SK-N-MC (cell line): ENCODE data around the gene HPDL.

Source experiments
- EZH2 ChIP-seq: fragments of 200-600 bp; sonication (generic); IDR thresholded peaks from one replicate; pipeline ENCODE4 v1.6.1; 2017; ENCODE audit warnings: antibody characterized with exemption
- POLR2AphosphoS5 ChIP-seq: IDR thresholded peaks from 2 replicates; pipeline ENCODE4 v1.6.1; 2012; ENCODE audit warnings: mild to moderate bottlenecking, low read depth, low read length, borderline replicate concordance

DNA sequence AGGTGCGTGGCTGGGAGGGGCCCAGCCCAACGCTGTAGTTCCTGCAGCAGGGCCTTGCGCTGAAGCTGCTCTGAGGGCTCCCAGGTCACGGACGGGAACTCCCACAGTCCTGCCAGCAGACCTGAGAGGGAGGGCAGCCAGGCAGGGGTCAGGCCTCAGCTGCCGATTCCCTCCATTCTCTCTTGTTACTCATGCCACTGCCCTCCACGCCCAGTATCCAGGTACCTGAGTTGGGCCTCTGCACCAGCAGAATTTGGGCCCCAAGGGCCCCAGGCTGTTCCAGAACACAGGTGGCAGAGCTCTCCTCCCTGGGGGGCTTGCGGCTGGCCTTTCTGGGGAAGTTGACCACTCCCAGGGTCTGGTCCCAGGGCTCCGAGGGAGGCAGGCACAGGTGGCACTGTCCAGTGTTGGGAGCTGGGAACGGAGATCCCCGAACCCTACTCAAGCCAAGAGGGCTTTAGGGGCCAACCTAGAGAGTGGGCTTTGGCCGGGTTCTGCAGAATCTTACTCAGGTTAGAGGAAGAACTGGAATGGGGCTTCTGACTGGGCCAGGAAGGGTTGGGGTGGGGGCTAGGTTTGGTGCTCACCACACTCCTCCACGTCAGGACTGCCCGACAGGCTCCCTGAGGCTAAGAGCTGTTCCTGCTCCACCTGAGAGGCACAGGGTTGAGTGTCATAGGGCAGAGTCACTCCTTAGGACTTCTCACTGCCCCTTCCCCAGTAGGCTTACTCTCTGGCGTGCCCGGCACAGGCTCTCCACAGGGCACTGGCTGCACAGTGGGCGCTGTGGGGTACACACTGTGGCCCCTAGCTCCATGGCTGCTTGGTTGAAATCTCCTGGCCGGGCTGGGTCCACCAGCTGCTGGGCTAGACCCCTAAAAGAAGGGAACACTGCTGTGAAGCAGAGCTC lies 5.0 kb downstream of the HPDL start:
- TF ChIP-seq EZH2 (no peak), POLR2AphosphoS5 (no peak)
